SK-N-SH (cell line): ENCODE data around the gene OR1I1. TPM values are rescaled to one million over a fixed set of nuclear protein-coding genes. Genes with fewer than 3 reads are reported as not detected.

Experiments used
- CTCF ChIA-PET: fragments of 300-600, 350-600 bp; formaldehyde crosslinking; extraction: SDS; loops from one replicate; lab custom pipeline; 2021; lab: Yijun Ruan, JAX
- POLR2A ChIA-PET: fragments of 350-600 bp; sonication (Branson Sonifier 250); formaldehyde crosslinking; extraction: SDS; loops from one replicate; lab custom pipeline; 2020; ENCODE audit warnings: antibody characterized with exemption, inconsistent platforms; lab: Yijun Ruan, JAX
- DNase-seq: peaks from one replicate; pipeline ENCODE4 v3.0.0; 2012
- H2AFZ ChIP-seq: fragments of 200-600 bp; sonication (generic); 2 replicates; pipeline ENCODE4 v1.8.1; 2016; ENCODE audit warnings: antibody characterized with exemption, mild to moderate bottlenecking, low read depth
- H3F3A ChIP-seq: fragments of 200-600 bp; sonication (generic); replicated peaks from 2 replicates; pipeline ENCODE3; 2016; ENCODE audit warnings: antibody characterized with exemption, mild to moderate bottlenecking; ENCODE audit not compliant: insufficient read depth
- H3K27ac ChIP-seq, 2 experiments: fragments of 200-500 bp in 1 of 2; fragments of 200-600 bp in 1 of 2; sonication (Bioruptor generic) in 1 of 2; sonication (generic), shearing (Covaris generic) in 1 of 2; 2 replicates each; pipeline versions ENCODE4 v1.5.1 to v1.6.1; 2014 to 2016; ENCODE audit warnings: low read depth in 2 of 2, inconsistent platforms in 1 of 2, low read length in 1 of 2, mild to moderate bottlenecking in 1 of 2, mixed read lengths in 1 of 2
- H3K27me3 ChIP-seq: fragments of 200-600 bp; sonication (generic), shearing (Covaris generic); 2 replicates; pipeline ENCODE4 v1.6.1; 2016; ENCODE audit warnings: mixed run types; ENCODE audit not compliant: insufficient read depth
- H3K36me3 ChIP-seq, 2 experiments: fragments of 200-500 bp in 1 of 2; fragments of 200-600 bp in 1 of 2; sonication (Bioruptor generic) in 1 of 2; sonication (generic) in 1 of 2; replicated peaks in 1 of 2; 2 replicates each; pipeline versions ENCODE3 to v1.5.1; 2014 to 2016; ENCODE audit warnings: low read length in 1 of 2, mild to moderate bottlenecking in 1 of 2; ENCODE audit not compliant: insufficient read depth in 2 of 2, control insufficient read depth in 1 of 2
- H3K4me1 ChIP-seq, 2 experiments: fragments of 200-500 bp in 1 of 2; fragments of 200-600 bp in 1 of 2; sonication (Bioruptor generic) in 1 of 2; sonication (generic), shearing (Covaris generic) in 1 of 2; 2 replicates each; pipeline versions ENCODE4 v1.5.1 to v1.6.1; 2014 to 2016; ENCODE audit warnings: low read depth in 1 of 2, low read length in 1 of 2, mixed run types in 1 of 2; ENCODE audit not compliant: insufficient read depth in 2 of 2, control insufficient read depth in 1 of 2
- H3K4me2 ChIP-seq: fragments of 200-600 bp; sonication (generic), shearing (Covaris generic); 2 replicates; pipeline ENCODE4 v1.6.1; 2017; ENCODE audit warnings: mixed run types
- H3K4me3 ChIP-seq, 2 experiments: fragments of 200-500 bp in 1 of 2; fragments of 200-600 bp in 1 of 2; sonication (Bioruptor generic) in 1 of 2; sonication (generic), shearing (Covaris generic) in 1 of 2; 2 replicates each; pipeline versions ENCODE4 v1.5.1 to v1.8.1; 2014 to 2016; ENCODE audit warnings: low read depth in 2 of 2, inconsistent platforms in 1 of 2, low read length in 1 of 2, mild to moderate bottlenecking in 1 of 2, mixed read lengths in 1 of 2, moderate library complexity in 1 of 2
- H3K79me2 ChIP-seq: fragments of 200-600 bp; sonication (generic); 2 replicates; pipeline ENCODE4 v1.8.1; 2017; ENCODE audit warnings: mild to moderate bottlenecking; ENCODE audit not compliant: insufficient read depth
- H3K9ac ChIP-seq: fragments of 200-600 bp; sonication (generic); 2 replicates; pipeline ENCODE4 v1.6.1; 2017; ENCODE audit warnings: mixed run types
- H3K9me2 ChIP-seq: fragments of 200-600 bp; sonication (generic); 2 replicates; pipeline ENCODE4 v1.6.1; 2017; ENCODE audit warnings: mixed run types
- H3K9me3 ChIP-seq: fragments of 200-600 bp; sonication (generic); 2 replicates; pipeline ENCODE4 v1.6.1; 2017; ENCODE audit warnings: mixed run types, mild to moderate bottlenecking, moderate library complexity
- H4K20me1 ChIP-seq: fragments of 200-600 bp; sonication (generic); 2 replicates; pipeline ENCODE4 v1.6.1; 2017; ENCODE audit warnings: mild to moderate bottlenecking, mixed run types; ENCODE audit not compliant: insufficient read depth
- CHD2 ChIP-seq: fragments of 150-350 bp; IDR thresholded peaks from 2 replicates; pipeline ENCODE4 v1.6.1; 2018; ENCODE audit warnings: low read length; ENCODE audit not compliant: partially characterized antibody
- EP300 ChIP-seq, 2 experiments: IDR thresholded peaks; 2 replicates each; pipeline versions ENCODE4 v1.4.0 to v1.6.1; 2012; ENCODE audit warnings: borderline replicate concordance in 1 of 2, low read depth in 1 of 2, low read length in 1 of 2
- EZH2phosphoT487 ChIP-seq: fragments of 200-600 bp; sonication (generic); IDR thresholded peaks from 2 replicates; pipeline ENCODE4 v1.6.1; 2017; ENCODE audit warnings: low read depth, mixed run types, mild to moderate bottlenecking, antibody characterized with exemption, moderate library complexity, borderline replicate concordance
- FOXJ3 ChIP-seq: sonication (generic); formaldehyde crosslinking; IDR thresholded peaks from 2 replicates; pipeline ENCODE4 v1.5.1; 2020; ENCODE audit warnings: mild to moderate bottlenecking, missing genetic modification reagents
- FOXM1 ChIP-seq: IDR thresholded peaks from 2 replicates; pipeline ENCODE4 v1.4.0; 2012; ENCODE audit warnings: low read depth, mild to moderate bottlenecking
- GABPA ChIP-seq: IDR thresholded peaks from 2 replicates; pipeline ENCODE4 v1.4.0; 2012; ENCODE audit warnings: low read depth, mild to moderate bottlenecking
- JUND ChIP-seq: IDR thresholded peaks from 2 replicates; pipeline ENCODE4 v1.4.0; 2012
- MEF2A ChIP-seq: IDR thresholded peaks from 2 replicates; pipeline ENCODE4 v1.4.0; 2012; ENCODE audit warnings: low read depth, borderline replicate concordance
- MXI1 ChIP-seq: IDR thresholded peaks from 2 replicates; pipeline ENCODE4 v1.6.1; 2012; ENCODE audit warnings: mild to moderate bottlenecking, low read depth, low read length, improper control_type of control experiment
- NFIC ChIP-seq: IDR thresholded peaks from 2 replicates; pipeline ENCODE4 v1.4.0; 2012; ENCODE audit warnings: borderline replicate concordance
- PBX3 ChIP-seq: IDR thresholded peaks from 2 replicates; pipeline ENCODE4; 2012
- RAD21 ChIP-seq: IDR thresholded peaks from 2 replicates; pipeline ENCODE4 v1.6.1; 2012; ENCODE audit warnings: mild to moderate bottlenecking, low read length
- RCOR1 ChIP-seq: fragments of 150-350 bp; IDR thresholded peaks from 2 replicates; pipeline ENCODE4 v1.6.1; 2017; ENCODE audit warnings: antibody characterized with exemption, low read length
- RFX5 ChIP-seq: IDR thresholded peaks from 2 replicates; pipeline ENCODE4 v1.6.1; 2012; ENCODE audit warnings: mild to moderate bottlenecking, improper control_type of control experiment, low read length
- SMC3 ChIP-seq: IDR thresholded peaks from 2 replicates; pipeline ENCODE4 v1.6.1; 2012; ENCODE audit warnings: low read depth, low read length, improper control_type of control experiment
- TAF1 ChIP-seq: IDR thresholded peaks from 2 replicates; pipeline ENCODE4 v1.6.1; 2012; ENCODE audit warnings: low read depth, mild to moderate bottlenecking, low read length, moderate library complexity, borderline replicate concordance
- TEAD4 ChIP-seq: IDR thresholded peaks from 2 replicates; pipeline ENCODE4 v1.4.0; 2012; ENCODE audit warnings: mild to moderate bottlenecking, borderline replicate concordance; ENCODE audit not compliant: insufficient read depth
- USF1 ChIP-seq: IDR thresholded peaks from 2 replicates; pipeline ENCODE4 v1.4.0; 2012; ENCODE audit warnings: low read depth, borderline replicate concordance
- YY1 ChIP-seq: IDR thresholded peaks from 2 replicates; pipeline ENCODE4 v1.4.0; 2012; ENCODE audit warnings: low read depth, mild to moderate bottlenecking
- ZBTB33 ChIP-seq: IDR thresholded peaks from 2 replicates; pipeline ENCODE4 v1.4.0; 2012; ENCODE audit warnings: low read depth, borderline replicate concordance
- WGBS: methylation state at CpG from one replicate; pipeline ENCODE4 v1.1.6; 2017; ENCODE audit warnings: low lambda C conversion rate; 5-methylcytosine and 5-hydroxymethylcytosine counted together
- polyA plus RNA-seq, 3 experiments: library from polyadenylated mRNA; depleted of rRNA; stranded (reverse); fragments of >200 nt; gene quantifications; 2 replicates each; pipeline ENCODE4 v1.2.3, GENCODE V29; 2012

OR1I1 gene
- polyA plus RNA-seq, 1 of the 3 experiments (the other 2 are of a cell fraction): not detected

- no peak for TF ChIP-seq EZH2phosphoT487
- TF ChIP-seq TEAD4: no peak
- no peak for TF ChIP-seq YY1
- TF ChIP-seq NFIC: no peak
- TF ChIP-seq, all 33 proteins: peak for 0
Measured at GRCh38 chr19:15141143-15141542, 59.1 kb downstream of the OR1I1 start (continued).

GRCh38 chr19:15142313-15142712 lies 60.3 kb downstream of the OR1I1 start:
- no peaks in the 10 kb centered on the region for H3K36me3 ChIP-seq
- no peaks in the 10 kb centered on the region for H3F3A ChIP-seq
- TF ChIP-seq TEAD4 (no peak), ZBTB33 (no peak), FOXM1 (no peak), RCOR1 (no peak), JUND (no peak), TAF1 (no peak), GABPA (no peak), NFIC (no peak), RAD21 (no peak), RFX5 (no peak), MXI1 (no peak), PBX3 (no peak), CHD2 (no peak), EP300 (IDR thresholded peaks at IDR 0.05; ENCODE audit: borderline replicate concordance in 1 of 2, low read depth in 1 of 2, low read length in 1 of 2) (no peak), FOXJ3 (CRISPR knock-in tag) (no peak), MEF2A (no peak), USF1 (no peak), EZH2phosphoT487 (no peak), SMC3 (no peak)
- H3K27me3 ChIP-seq: no peaks in the 10 kb centered on the region; the same call in 1 of the 2 replicates
- no peak for DNase-seq
- H2AFZ ChIP-seq: no peak overlapping the region
- no peaks in the 10 kb centered on the region for H3K9me2 ChIP-seq
- 13% methylated on average over 5 of the region's 5 CpGs for WGBS
- no peak overlapping the region for H3K27ac ChIP-seq
- no peaks in the 10 kb centered on the region for H4K20me1 ChIP-seq
- H3K9ac ChIP-seq: no peak overlapping the region
- no peak overlapping the region for H3K4me2 ChIP-seq
- ChIA-PET POLR2A (no interaction called here), CTCF (interaction anchor here (2.3 kb wide), 1 partner anchor 50 kb away, joined by 9 read pairs; no protein-coding TSS in a partner anchor)
- H3K4me3 ChIP-seq: no peak overlapping the region
- H3K4me1 ChIP-seq: no peaks in the 10 kb centered on the region
- no peaks in the 10 kb centered on the region for H3K79me2 ChIP-seq
- no peaks in the 10 kb centered on the region for H3K9me3 ChIP-seq

Other genes starting within 250 kb of the OR1I1 start
- not detected in 2 replicates for gene OR7A5, start 247.0 kb upstream of the OR1I1 start, polyA plus RNA-seq (2012; rRNA removed)
- gene OR7C1, start 247.0 kb upstream of the OR1I1 start, polyA plus RNA-seq (2012; rRNA removed): not detected in 2 replicates
- gene OR7A10, start 233.3 kb upstream of the OR1I1 start, polyA plus RNA-seq (2012; rRNA removed): not detected in 2 replicates
- not detected in 2 replicates for gene OR7A17, start 196.1 kb upstream of the OR1I1 start, polyA plus RNA-seq (2012; rRNA removed)
- not detected in 2 replicates for gene OR7C2, start 140.7 kb upstream of the OR1I1 start, polyA plus RNA-seq (2012; rRNA removed)
- gene SLC1A6, start 102.3 kb upstream of the OR1I1 start, polyA plus RNA-seq (2012; rRNA removed): not detected in 2 replicates
- gene CASP14, start 32.7 kb upstream of the OR1I1 start, polyA plus RNA-seq (2012; rRNA removed): not detected in 2 replicates
- gene SYDE1, start 25.2 kb downstream of the OR1I1 start, polyA plus RNA-seq (2012; rRNA removed): 40.6 and 44.1 TPM in 2 replicates
- 4.5 and 7.0 TPM in 2 replicates for gene NOTCH3, start 118.8 kb downstream of the OR1I1 start, polyA plus RNA-seq (2012; rRNA removed)
- 0.15 and 0.28 TPM in 2 replicates for gene EPHX3, start 150.2 kb downstream of the OR1I1 start, polyA plus RNA-seq (2012; rRNA removed)